Heart right ventricle (tissue), 16 donors: ENCODE data around the gene AMPH. TPM values are rescaled to one million over a fixed set of nuclear protein-coding genes. Genes with fewer than 3 reads are reported as not detected.
"Not testable (repeated sequence)": the region's sequence is repeated elsewhere in the genome, so short reads cannot be mapped to it uniquely, and the experiment has no call there.

ENCODE experiments used
- ATAC-seq, 8 donors: fragments of 200-7000 bp; cut with Tn5 transposase; one replicate each; pipeline ENCODE4 v1.9.1; 2020; ENCODE audit warnings: mild to moderate bottlenecking in 8 of 8, moderate library complexity in 8 of 8, moderate number of reproducible peaks in 1 of 8
- DNase-seq, 2 donors: peaks; one replicate each; pipeline ENCODE4 v3.0.0-alpha.2; 2020
- H3K27ac ChIP-seq, 10 donors: fragments of 200-600 bp; sonication (generic) in 2 of 10; one replicate each; pipeline versions ENCODE4 v1.5.0 to v1.8.0; 2020 to 2022; ENCODE audit warnings: mild to moderate bottlenecking in 3 of 10
- H3K27me3 ChIP-seq, 7 donors: fragments of 200-600 bp; one replicate each; pipeline ENCODE4 v1.8.0; 2021 to 2022; ENCODE audit warnings: mild to moderate bottlenecking in 2 of 7
- H3K36me3 ChIP-seq, 9 donors: fragments of 200-600 bp; sonication (generic) in 1 of 9; one replicate each; pipeline versions ENCODE4 v1.5.0 to v1.8.0; 2020 to 2022; ENCODE audit warnings: mild to moderate bottlenecking in 2 of 9
- H3K4me1 ChIP-seq, 9 donors: fragments of 200-600 bp; sonication (generic) in 1 of 9; one replicate each; pipeline versions ENCODE4 v1.5.0 to v1.8.0; 2020 to 2022; ENCODE audit warnings: mild to moderate bottlenecking in 4 of 9
- H3K4me3 ChIP-seq, 10 donors: fragments of 200-600 bp; sonication (generic) in 2 of 10; one replicate each; pipeline versions ENCODE4 v1.5.0 to v1.8.0; 2020 to 2022; ENCODE audit warnings: mild to moderate bottlenecking in 7 of 10, moderate library complexity in 2 of 10
- H3K9me3 ChIP-seq, 11 donors: fragments of 200-600 bp in 10 of 11; sonication (generic) in 2 of 11; one replicate each; pipeline versions ENCODE4 v1.5.0 to v1.8.0; 2013 to 2022; ENCODE audit warnings: mild to moderate bottlenecking in 2 of 11, control low read depth in 1 of 11, moderate library complexity in 1 of 11
- CTCF ChIP-seq, 9 donors: fragments of 200-600 bp; sonication (generic) in 2 of 9; IDR thresholded peaks; one replicate each; pipeline versions ENCODE4 v1.5.0 to v1.8.0; 2021 to 2022; ENCODE audit warnings: antibody characterized with exemption in 9 of 9, mild to moderate bottlenecking in 5 of 9, moderate library complexity in 1 of 9
- WGBS, 2 donors: extraction: QIAGEN DNeasy Blood & Tissue Kit; methylation state at CpG; one replicate each; pipeline ENCODE4 v1.1.7; 2013; ENCODE audit warnings: inconsistent platforms in 1 of 2; 5-methylcytosine and 5-hydroxymethylcytosine counted together
- intact Hi-C, 10 donors: fragments of 100-400 bp; cut with DNase I; formaldehyde crosslinking; loops; one replicate each; pipeline versions ENCODE4 v1.11.1 to v1.14.2; 2022
- polyA plus RNA-seq, 2 donors: library from polyadenylated mRNA; stranded (reverse); fragments of 200-250 nt; gene quantifications; one replicate each; pipeline ENCODE4 v1.2.3, GENCODE V29; 2013
- total RNA-seq, 10 donors: library from RNA; stranded (reverse); fragmentation: NEBNext Ultra II Directional in 3 of 10; extraction: Animal tissue kit (Norgen Biotek cat#: 25700) in 3 of 10; gene quantifications; one replicate each; pipeline versions ENCODE4 v1.2.1 to v1.2.4, GENCODE V29; 2021 to 2023
- donor health status: Arrhythmogenic right ventricular cardiomyopathy.
- donor health status: ischemic (EF 13 %, LVEDD 7.1; RV severe dilation, severe dysfunction).
- donor health status: healthy with polysubstance abuse.
- donor health status: DM: no; HTN: yes; CAD: no.
- donor health status: DM: no; HTN: no; CAD: no.
- donor health status: ischemic (EF 25% LVEDD 6.9; RV normal size, moderate dysfunction).
- donor health status: ischemic (EF 25% LVEDD 5.7; RV mildly dilated, moderate dysfunction).
- donor health status: healthy.
- donor health status: DM: yes; HTN: yes; CAD: no.
- donor health status: Ischemic cardiomyopathy.
- donor health status: ischemic (EF 35%, LVEDD 5.7; RV mildly dilated, moderate dysfunction).
- donor health status: nonischemic (EF 11% LVEDD 7.7; RV severe dilation, severe dysfunction).
- donor health status: DM: yes; HTN: yes; CAD: no.
- donor health status: PGD.
- donor health status: ischemic (EF 29% LVEDD 5.4; RV normal size, mild dysfunction).
- donor health status: nonischemic (EF 23%, LVEDD 6.1; RV moderate dilation, normal function).

The AMPH gene
- total and polyA plus RNA-seq, 12 donors, result 0.95 to 3.5 (median 2.3) TPM

GRCh38 chr7:38368191-38368605 is 263.0 kb downstream of the AMPH start:
- DNase-seq, result peak; percentile 56 to 62
- H3K36me3 ChIP-seq, result no peaks in the 10 kb centered on the region
- H3K27me3 ChIP-seq, result no peaks in the 10 kb centered on the region
- no peaks in the 10 kb centered on the region for H3K9me3 ChIP-seq
- peak in 7 of 8 donors; percentile 39 to 65 (median 58) for ATAC-seq
- intact Hi-C loops, result no loop called here
- no peak overlapping the region for H3K4me3 ChIP-seq
- 41 to 43% methylated on average over 5 of the region's 5 CpGs for WGBS, 2 donors
- H3K4me1 ChIP-seq, result peaks cover 0 to 41% (median 7%) of the 10 kb centered on the region in 9 donors
- H3K27ac ChIP-seq, result peak overlapping the region in 2 of 10 donors; percentile 21 to 76
- TF ChIP-seq CTCF (IDR thresholded peaks at IDR 0.05), result peak; percentile 21 to 71 (median 60)

GRCh38 chr7:38367301-38367890 is 263.8 kb downstream of the AMPH start:
- Histone ChIP-seq H3K27ac (peak overlapping the region in 1 of 10 donors; percentile 76), H3K36me3 (no peaks in the 10 kb centered on the region), H3K27me3 (no peaks in the 10 kb centered on the region), H3K4me1 (peaks cover 0 to 46% (median 7%) of the 10 kb centered on the region in 9 donors), H3K4me3 (no peak overlapping the region), H3K9me3 (no peaks in the 10 kb centered on the region)
- intact Hi-C loops, result no loop called here
- no peak for ATAC-seq
- WGBS, 2 donors, result 96% methylated on average over 1 of the region's 1 CpG
- TF ChIP-seq CTCF (IDR thresholded peaks at IDR 0.05), result no peak
- no peak for DNase-seq

- H3K27me3 ChIP-seq, H3K36me3 ChIP-seq, H3K9me3 ChIP-seq: not testable (repeated sequence)
- 27 to 38% methylated on average over 3 of the region's 3 CpGs for WGBS, 2 donors
- DNase-seq (peak in 1 of 2 donors; percentile 54), ATAC-seq (peak in 4 of 8 donors; percentile 11 to 59 (median 30))
- peak overlapping the region in 1 of 10 donors; percentile 71 for H3K27ac ChIP-seq
- intact Hi-C loops, result loop anchor here in 1 of 10 donors (5.0 kb wide), 1 partner anchor 251 kb away; no protein-coding TSS in a partner anchor
- H3K4me1 ChIP-seq, result peaks cover 0 to 35% (median 0%) of the 10 kb centered on the region in 9 donors
- peak in 8 of 9 donors; percentile 8 to 68 (median 42) for TF ChIP-seq CTCF (IDR thresholded peaks at IDR 0.05)
- H3K4me3 ChIP-seq, result peak overlapping the region in 1 of 10 donors; percentile 16
These were observed 267.8 kb downstream of the AMPH start for GRCh38 chr7:38363379-38363778.

- 76 to 84% methylated on average over 10 of the region's 10 CpGs for WGBS, 2 donors
- Histone ChIP-seq H3K4me3 (peak overlapping the region in 1 of 10 donors; percentile 16), H3K4me1 (peaks cover 0 to 31% (median 0%) of the 10 kb centered on the region in 9 donors), H3K27ac (peak overlapping the region in 1 of 10 donors; percentile 71)
- ATAC-seq, H3K36me3 ChIP-seq, H3K9me3 ChIP-seq, DNase-seq, H3K27me3 ChIP-seq: not testable (repeated sequence)
- intact Hi-C loops, result loop anchor here in 1 of 10 donors (5.0 kb wide), 1 partner anchor 250 kb away; no protein-coding TSS in a partner anchor
These were observed 268.4 kb downstream of the AMPH start for GRCh38 chr7:38362611-38363237.
